GM19328 (cell line): Measurements from ENCODE around the gene ZCCHC14.
A peak's percentile ranks its signal among the peaks of the same experiment; 100 is the strongest.
"Not testable (repeated sequence)": the region's sequence is repeated elsewhere in the genome, so short reads cannot be mapped to it uniquely, and the experiment has no call there.

Source experiments
- ATAC-seq: cut with Tn5 transposase; IDR thresholded peaks from one replicate; pipeline ENCODE4 v1.9.1; 2021; ENCODE audit warnings: mild to moderate bottlenecking, moderate library complexity; ENCODE audit not compliant: unreplicated experiment

ZCCHC14 gene

DNA sequence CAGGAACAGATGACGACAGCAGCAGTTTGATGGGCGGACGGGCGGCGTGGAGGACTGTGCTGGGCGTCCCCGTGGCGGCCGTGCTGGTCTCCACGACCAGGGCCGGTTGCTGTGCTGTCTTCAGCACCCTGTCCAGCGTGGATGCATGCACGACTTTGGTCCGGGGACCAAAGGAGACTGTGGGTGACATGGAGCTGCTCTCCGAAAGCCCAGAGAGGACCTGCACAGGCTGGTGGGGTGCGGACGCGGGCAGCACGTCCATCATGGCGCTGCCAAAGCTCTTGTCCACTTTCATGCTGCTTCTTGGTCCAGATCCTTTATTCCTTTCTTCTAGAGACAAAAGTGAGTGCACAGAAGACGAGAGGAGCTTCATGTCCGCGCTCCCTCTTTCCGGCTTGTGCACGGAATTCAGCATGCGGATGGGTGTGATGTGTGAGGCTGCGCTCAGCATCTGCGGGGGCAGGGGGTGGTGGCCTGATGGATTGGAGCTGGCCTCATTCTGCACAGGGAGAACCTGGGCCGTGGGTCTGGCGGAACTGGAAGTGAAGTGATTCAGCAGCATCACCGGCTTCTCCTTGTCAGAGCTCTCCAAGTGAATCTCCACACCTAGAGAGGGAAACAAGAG lies 80.3 kb downstream of the ZCCHC14 start:
- ATAC-seq, result no peak

DNA sequence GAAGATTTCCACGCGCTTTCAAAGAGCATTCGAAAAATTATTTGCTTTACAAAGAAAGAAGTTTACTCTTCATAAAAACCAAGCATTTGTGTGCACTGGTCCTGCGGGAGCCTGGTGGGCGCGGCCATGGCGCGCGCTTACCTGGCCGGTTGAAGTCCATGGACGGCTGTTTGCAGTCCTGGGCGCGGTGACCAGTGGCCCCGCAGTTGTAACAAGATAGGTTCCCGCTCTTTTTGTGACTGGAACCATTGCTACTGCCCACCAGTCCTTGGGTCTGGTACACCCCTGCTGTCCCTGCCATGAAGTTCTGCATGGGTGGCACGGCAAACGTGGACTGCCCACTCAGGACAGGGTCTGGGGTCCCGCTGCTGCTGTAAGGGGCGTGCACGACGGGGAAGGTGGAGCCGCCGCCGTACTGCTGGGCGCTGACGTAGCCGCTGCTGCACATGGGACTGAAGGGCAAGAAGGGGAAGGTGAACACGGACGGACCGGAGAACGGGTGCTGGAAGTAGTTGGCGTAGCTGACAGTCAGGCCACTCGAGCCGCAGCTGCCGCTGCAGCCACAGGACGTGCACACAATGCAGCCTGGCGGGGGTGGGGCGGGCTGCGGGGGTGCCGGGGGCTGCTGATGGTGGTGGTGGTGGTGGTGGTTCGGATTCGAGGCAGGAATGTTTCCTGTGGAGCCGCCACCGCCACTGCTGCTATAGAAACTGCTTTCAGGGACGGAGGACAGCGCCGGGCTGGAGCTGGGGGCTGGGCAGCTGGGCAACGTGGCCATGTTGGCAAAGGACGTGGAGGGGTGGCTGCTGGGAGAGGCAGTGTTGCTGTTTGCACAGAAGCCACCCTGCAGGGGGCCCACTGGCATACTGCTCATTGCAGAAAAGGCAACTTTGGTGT lies 81.2 kb downstream of the ZCCHC14 start:
- no peak for ATAC-seq

DNA sequence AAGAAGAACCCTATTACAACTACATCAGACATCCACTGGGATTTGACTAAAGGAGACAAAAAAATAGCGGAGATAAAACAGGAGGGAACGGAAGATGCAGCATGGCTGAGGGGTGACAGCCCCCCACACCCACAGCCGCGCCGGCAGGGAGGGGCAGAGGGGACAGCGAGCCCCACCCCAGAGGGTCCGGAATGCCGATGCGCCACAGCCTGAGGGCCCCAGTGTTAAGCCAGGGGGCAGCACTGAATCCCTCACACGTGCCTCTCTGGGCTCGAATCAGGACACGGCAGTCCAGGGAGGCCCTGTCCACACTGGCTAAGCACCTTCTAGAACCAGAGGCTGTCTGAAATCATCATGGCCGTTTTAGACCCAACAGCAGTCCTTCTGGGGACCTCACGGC lies 81.9 kb downstream of the ZCCHC14 start:
- ATAC-seq, result no peak

DNA sequence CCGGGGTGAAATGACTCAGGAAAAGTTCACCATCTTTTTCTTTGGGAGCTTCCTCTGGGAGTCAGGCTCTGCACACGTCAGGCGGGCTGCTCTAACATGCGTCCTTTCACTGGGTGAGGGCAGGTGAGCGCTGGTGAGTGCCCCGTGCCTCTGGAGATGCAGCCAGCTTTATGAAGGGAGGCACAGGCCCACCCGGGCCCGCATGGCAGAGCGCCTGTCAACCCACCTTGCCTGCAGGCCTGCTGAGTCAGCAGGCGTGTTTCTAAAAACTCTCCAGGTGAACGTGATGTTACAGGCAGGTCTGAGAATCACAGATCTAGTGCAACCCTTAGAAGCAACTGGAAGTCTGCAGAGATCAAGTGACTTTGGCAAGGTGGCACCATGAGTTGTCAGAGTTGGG lies 82.3 kb downstream of the ZCCHC14 start:
- ATAC-seq, result no peak

DNA sequence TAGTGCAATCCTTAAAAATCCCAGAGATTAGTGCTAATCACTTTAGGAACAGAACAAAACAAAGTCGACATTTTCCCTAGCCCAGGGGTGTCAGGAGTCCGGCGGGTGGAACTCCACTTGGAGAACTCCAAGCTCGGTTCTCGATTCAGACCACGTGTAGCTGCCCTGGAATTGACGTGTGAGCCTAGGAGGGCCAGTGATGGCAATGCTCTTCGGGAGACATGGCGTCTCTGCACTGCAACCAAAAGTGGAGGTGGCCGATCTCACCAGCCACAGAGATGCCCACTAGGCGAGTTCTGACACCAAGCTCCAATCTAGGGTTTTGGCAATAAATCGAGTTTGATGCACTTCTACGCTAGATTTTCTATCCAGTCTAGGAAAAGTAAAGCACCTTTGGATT lies 83.0 kb downstream of the ZCCHC14 start:
- no peak for ATAC-seq

DNA sequence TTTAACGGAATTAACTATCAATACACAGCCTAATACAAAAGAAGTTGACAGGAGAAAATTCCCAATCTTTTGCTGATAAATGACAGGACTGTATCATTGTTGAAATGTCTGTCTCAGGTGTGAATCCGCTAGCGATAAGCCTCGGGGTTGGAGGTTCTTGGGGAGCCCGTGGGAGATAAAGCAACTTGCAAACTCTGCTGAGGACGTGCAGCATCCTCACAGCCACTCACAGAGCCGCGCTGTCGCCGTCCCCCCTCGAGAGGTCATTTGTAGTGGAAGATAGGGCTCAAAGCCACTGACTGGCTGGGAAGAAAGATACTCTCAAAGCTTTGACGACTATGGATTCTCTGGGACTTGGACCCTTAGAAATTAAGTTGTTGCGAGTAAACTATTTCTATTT lies 83.7 kb downstream of the ZCCHC14 start:
- ATAC-seq, result no peak

DNA sequence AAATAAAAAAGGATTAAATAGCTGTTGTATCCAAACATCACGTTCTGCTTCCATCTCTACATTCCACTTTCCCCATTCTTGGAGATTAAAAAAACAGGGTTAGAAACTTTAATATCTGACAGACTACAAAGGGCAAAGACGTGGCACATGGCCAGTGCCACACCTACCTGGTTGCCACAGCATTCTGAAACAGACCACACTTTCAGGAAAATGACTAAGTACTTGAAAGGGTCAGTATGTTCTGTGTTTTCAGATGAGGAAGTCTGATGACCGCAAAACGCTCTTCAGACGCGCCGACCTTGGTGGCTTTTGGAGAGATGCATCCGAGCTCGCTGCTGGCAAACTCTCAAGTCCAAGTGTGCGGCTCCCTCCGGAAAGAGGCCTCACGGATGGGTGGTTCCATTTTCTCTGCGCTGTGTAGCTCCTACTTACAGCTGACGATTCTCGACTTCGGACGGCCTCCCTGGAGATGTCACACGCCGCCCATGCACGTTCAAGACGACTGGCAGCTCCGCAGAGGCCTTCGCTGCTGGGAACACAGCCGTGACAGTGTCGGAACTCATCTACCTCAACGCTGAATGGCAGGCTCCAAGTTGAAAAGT lies 85.2 kb downstream of the ZCCHC14 start:
- ATAC-seq, result no peak

DNA sequence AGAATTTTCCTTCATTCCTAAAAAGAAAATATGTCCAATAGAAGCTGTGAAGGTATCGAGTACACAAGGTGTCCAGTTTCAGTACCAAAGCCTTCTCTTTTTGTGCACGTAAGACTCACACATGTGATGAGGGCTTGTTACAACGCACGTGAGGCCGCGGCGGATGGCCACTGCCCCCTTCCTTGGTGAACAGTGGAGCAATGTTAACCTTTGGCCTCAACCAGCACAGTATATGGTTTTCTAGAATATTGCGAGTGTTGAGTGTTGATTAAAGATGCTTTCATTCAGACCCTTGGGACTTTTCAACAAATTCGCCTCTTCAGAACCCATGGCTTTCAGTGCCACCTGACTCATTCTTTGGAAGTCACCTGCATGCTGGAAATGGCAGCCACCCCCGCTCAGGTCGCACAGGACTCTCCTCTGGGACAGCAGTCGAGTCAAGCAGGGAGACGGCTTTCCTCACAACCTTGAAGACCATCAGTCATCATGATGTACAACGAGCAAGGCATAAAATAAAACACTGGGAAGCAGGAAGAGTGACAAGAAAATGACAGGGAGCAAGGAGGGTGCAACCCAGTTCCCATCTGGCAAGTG lies 86.2 kb downstream of the ZCCHC14 start:
- ATAC-seq, result no peak

DNA sequence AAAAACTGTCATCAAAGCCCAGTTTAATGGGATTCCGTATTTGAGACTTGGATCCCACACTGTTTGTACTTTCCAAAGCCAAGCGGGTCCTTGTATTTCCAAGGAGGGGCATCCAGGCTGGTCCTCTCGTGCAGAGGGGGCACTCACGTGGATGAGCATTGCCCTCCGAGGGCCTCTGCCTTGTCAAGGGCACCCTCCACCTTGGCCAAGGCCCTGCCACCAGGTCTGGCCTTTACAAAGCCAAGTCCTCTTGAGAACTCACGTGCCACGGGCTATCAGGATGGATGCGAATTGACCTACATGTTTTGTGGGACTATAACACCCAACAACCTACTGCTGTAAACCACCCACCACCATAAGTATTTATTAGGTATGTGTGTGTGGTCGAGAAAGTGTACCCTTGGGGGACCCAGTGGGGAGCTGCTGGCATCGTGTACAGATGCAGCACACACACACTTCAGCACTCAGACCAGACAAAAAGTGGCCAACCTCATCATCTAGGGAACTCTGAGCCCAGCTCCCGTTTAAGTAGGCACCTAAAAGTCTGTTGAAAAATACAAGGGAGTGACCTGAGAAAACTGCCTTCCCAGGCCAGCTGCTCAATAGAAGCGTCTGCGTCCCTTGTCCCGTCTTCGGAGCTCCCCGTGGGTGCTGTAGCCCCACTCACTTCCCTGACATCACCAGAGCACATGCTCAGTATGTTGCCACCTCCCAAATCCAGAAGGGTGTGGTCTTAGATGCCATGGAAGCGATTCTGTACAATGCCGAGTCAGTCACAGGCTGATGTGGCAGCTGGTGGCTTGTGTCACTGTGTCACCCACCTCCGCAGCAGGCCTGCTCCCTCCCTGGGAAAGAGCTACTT lies 87.8 kb downstream of the ZCCHC14 start:
- ATAC-seq, result no peak

DNA sequence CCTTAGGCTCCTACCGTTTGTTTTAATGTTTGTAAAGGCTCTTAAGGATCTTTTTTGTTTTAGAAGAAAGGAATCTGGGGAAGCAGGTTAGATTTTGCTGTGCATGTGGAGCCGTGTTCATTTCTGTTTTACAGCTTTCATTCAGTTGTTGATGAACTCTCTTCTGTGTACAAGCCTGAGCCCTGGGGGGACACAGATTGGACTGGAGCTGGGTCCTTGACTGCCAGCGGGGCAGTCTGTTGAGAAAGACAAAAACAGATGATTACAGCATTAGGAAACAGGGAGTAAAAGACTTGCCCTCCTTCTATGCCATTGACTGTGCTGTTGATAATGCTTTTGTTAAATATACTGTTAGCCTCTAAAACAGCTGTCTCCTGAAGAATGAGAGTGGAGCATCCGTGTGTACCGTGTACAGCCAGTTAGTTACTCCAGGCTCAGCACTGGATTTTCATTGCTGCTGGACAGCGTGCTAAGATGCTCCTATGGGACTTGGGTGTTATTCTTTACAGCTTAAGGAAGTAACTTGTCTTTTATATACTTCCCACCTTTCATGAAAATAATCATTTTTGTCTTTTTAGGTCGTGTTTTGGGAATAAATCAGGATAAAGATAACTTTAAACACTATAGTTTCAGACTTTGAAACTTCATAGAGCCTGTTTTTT lies 97.5 kb downstream of the ZCCHC14 start:
- no peak for ATAC-seq

DNA sequence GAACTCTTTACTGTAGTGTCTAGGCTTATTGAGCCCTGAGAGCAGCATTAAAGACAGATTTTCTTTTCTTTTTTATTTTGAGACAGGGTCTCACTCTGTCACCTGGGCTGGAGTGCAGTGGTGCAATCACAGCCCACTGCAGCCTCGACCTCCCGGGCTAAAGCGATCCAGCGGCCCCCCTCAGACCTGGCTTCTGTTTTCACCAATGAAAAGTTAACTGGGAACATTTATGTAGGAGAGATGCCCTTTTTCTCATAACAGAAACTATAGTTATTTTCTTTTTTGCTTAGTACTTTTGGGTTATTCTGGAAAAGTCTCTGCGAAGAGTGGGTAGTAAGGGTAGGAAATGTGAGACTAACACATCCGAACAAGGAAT lies 99.2 kb downstream of the ZCCHC14 start:
- no peak for ATAC-seq

DNA sequence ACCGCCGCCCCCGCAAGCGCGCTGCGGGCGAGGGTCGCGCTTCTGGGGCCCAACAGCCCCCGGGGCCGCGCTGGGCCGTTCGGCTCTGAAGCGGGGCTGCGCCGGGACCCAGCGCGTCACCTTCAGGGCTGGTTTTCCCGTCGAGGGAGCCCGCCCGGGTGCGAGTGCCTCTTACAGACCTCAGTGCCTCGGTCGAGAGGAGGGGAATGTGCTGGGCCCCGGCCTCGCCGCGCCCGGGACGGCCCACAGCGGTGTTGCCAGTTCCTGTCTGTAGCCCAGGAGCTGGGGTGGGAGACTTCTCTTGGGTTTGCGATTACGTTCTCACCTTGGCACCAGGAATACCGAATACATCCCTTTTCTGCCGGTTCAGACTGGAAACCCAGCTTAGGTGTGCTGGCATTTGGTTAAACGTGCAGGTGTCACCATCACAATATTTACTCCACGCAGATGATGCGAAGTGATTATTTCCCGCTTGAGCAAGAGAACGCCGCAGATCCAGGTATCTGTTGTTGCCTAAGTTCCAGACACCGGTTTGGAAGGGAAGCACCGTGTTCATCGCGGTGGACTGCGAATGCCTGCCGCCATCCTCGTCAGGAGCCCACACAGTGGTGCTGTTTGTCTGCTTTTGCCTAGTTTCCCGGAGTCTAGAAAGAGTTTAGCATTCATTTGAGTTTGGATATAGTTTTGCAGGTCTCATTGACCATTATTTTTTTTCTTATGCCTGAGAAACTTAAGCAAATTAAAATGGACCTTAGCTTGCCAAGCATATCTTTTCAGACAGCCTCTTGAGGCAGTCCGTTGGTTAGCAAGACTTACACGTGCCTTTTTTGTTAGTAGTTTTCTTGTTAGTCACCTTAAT lies 99.8 kb downstream of the ZCCHC14 start:
- ATAC-seq, result no peak

DNA sequence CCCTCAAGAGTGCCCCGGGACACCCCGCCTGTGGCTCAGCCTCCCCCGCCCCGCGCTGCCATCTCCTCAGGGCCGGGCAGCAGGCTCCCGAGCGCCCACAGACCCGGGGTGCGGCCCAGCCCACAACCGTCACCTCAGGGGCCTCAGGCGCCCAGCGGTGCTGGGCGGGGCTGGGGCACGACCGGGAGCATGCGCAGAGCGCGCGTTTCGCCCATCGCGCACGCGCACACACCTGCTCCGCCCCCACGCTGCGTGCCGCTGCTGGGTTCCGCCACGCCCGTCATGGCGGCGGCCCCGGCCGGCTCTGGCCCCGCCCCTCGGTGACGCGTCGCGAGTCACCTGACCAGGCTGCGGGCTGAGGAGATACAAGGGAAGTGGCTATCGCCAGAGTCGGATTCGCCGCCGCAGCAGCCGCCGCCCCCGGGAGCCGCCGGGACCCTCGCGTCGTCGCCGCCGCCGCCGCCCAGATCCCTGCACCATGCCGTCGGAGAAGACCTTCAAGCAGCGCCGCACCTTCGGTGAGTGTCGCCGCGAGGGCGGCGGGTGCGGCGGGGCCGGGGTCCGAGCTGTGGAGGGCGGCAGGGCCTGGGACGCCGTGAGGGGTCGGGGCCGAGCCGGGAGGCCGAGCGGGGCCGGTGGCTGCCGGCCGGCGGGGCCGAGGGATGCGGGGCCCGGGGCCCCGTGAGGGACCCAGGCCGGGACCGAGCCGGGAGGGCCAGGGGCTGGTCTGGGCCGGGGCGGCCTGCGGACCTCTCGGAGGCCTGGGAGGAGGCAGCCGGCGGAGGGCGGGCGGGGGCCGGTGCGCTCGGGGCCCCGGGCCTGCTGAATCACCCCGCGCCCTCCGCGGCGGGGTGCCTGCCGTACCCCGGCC lies 100.6 kb downstream of the ZCCHC14 start, which contains the start of gene MAP1LC3B:
TSS of gene MAP1LC3B (plus strand) at position 387 of the 871 bp plus-strand sequence. CDS start at position 479, 92 bp downstream.
- ATAC-seq, result peak; percentile 69

DNA sequence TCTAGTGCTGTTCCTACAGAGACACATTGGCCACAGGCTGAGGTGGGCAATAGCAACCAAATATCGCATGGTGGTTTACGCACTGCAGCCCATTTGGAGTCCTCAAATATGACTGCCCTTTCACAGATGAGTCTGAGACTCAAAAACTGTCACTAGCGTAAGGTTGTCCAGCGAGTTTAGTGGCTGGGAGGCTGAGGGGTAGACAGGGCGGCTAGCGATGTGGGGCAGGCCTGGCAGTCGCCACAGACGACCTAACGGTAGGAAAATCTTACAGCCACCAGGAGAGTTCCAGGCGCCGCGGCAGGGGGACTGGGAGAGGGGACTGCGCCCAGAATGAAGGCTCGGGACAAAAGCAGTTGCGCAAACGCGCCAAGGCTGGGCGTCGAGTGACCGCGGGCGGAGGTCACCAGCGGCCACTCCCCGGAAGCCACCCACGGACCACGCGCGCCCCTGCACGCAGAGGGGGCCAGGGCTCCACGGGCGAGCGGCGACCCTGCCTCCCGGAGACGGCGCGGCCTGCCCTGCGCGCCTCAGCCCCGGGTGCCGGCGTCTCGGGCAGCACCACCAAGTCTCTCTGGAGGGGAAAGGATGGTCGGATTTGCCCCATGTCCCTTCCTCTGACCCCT lies 101.4 kb downstream of the ZCCHC14 start:
- ATAC-seq, result no peak

DNA sequence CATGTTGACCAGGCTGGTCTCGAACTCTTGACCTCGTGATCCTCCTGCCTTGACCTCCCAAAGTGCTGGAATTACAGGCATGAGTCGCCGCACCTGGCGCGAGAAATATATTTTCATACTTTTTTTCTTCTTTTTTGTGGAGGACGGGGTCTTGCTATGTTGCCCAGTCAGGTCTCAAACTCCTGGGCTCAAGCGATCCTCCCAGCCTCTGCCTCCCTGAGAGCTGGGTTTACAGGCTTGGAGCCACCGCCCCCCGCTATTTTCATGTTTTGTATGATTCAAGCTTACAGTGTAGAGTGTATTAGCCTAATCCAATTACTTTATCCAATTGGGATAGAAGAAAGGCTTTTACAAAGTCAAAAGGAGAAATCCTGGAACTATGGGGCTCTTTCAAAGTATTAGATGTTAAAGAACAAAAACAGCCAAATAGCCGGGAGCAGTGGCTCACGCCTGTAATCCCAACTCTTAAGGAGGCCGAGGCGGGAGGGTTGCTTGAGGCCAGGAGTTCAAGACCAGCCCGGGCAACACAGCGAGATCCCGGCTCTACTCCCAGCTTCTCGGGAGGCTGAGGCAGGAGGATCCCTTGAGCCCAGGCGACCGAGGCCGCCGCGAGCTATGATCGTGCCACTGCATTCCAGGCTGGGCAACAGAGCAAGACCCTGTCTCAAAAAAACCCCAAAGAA lies 102.0 kb downstream of the ZCCHC14 start:
- no peak for ATAC-seq

DNA sequence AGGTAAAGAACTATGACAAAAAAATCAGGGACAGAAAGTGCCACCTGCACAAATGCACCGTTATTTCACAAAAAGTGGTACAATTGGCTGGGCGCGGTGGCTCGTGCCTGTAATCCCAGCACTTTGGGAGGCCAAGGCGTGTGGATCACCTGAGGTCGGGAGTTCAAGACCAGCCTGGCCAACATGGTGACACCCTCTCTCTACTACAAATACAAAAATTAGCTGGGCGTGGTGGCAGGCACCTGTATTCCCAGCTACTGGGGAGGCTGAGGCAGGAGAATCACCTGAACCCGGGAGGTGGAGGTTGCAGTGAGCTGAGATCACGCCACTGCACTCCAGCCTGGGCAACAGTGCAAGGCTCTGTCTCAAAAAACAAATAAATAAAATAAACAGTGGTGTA lies 102.9 kb downstream of the ZCCHC14 start:
- not testable (repeated sequence) for ATAC-seq

DNA sequence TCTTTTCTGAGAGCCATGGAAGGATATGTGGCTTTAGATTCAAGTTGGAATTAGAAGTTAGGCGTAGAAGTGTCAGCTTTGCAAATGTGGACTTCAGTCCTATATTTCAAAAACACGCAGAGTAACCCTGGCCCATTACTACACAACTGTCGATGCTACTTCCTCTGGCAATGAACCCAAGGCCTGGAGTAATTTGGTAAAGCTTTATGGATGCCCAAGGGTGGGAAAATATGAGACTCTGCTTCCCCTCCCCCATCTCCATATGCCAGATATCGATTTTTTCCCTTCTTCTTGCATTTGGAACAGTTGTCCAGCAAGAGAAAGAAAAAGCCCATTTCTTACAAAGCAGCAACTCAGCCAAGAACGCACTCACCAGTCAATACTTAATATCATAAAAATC lies 103.6 kb downstream of the ZCCHC14 start:
- ATAC-seq, result no peak
